ENCODE results near the gene TLE5. TPM values are rescaled to one million over a fixed set of nuclear protein-coding genes. Genes with fewer than 3 reads are reported as not detected.

TLE5 gene
- total RNA-seq, 3 donors from 2014 or later = 427 to 664 (median 556) TPM

GRCh38 chr19:3042621-3043267, 19.6 kb downstream of the TLE5 start:
- ATAC-seq (no peak), DNase-seq (no peak)
- Histone ChIP-seq H3K36me3 (ENCODE audit: low read depth) (no peaks in the 10 kb centered on the region), H3K4me1 (ENCODE audit: low read depth) (peaks cover under 1% of the 10 kb centered on the region), H3K4me3 (no peak overlapping the region), H3K9me3 (no peaks in the 10 kb centered on the region)
- intact Hi-C loops (cut with DNase I, micrococcal nuclease) = no loop called here
- TF ChIP-seq, protein P1, sequence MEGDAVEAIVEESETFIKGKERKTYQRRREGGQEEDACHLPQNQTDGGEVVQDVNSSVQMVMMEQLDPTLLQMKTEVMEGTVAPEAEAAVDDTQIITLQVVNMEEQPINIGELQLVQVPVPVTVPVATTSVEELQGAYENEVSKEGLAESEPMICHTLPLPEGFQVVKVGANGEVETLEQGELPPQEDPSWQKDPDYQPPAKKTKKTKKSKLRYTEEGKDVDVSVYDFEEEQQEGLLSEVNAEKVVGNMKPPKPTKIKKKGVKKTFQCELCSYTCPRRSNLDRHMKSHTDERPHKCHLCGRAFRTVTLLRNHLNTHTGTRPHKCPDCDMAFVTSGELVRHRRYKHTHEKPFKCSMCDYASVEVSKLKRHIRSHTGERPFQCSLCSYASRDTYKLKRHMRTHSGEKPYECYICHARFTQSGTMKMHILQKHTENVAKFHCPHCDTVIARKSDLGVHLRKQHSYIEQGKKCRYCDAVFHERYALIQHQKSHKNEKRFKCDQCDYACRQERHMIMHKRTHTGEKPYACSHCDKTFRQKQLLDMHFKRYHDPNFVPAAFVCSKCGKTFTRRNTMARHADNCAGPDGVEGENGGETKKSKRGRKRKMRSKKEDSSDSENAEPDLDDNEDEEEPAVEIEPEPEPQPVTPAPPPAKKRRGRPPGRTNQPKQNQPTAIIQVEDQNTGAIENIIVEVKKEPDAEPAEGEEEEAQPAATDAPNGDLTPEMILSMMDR (IDR thresholded peaks at IDR 0.05) = no peak

- H3K4me1 ChIP-seq (ENCODE audit: low read depth) = no peaks in the 10 kb centered on the region
- no peaks in the 10 kb centered on the region for H3K36me3 ChIP-seq (ENCODE audit: low read depth)
- ATAC-seq = no peak
- TF ChIP-seq, protein P1 (IDR thresholded peaks at IDR 0.05) = no peak
- no peak overlapping the region for H3K4me3 ChIP-seq
- peak in 1 of 3 donors; percentile 22 for DNase-seq
- H3K9me3 ChIP-seq = no peaks in the 10 kb centered on the region
- intact Hi-C loops (cut with DNase I, micrococcal nuclease) = no loop called here
Observed at GRCh38 chr19:3041761-3042620, 20.3 kb downstream of the TLE5 start.

GRCh38 chr19:3041327-3041726, 21.0 kb downstream of the TLE5 start:
- Histone ChIP-seq H3K4me3 (no peak overlapping the region), H3K9me3 (no peaks in the 10 kb centered on the region), H3K4me1 (ENCODE audit: low read depth) (peaks cover 4% of the 10 kb centered on the region), H3K36me3 (ENCODE audit: low read depth) (no peaks in the 10 kb centered on the region)
- no peak for DNase-seq
- no peak for ATAC-seq
- intact Hi-C loops (cut with DNase I, micrococcal nuclease) = no loop called here
- TF ChIP-seq, protein P1 (IDR thresholded peaks at IDR 0.05) = no peak

- Histone ChIP-seq H3K36me3 (ENCODE audit: low read depth) (no peaks in the 10 kb centered on the region), H3K9me3 (no peaks in the 10 kb centered on the region), H3K4me1 (ENCODE audit: low read depth) (peaks cover 9% of the 10 kb centered on the region), H3K4me3 (no peak overlapping the region)
- DNase-seq = peak in 1 of 3 donors; percentile 21
- TF ChIP-seq, protein P1 (IDR thresholded peaks at IDR 0.05) = no peak
- ATAC-seq = no peak
- intact Hi-C loops (cut with DNase I, micrococcal nuclease) = no loop called here
Observed at GRCh38 chr19:3039641-3040077, 22.6 kb downstream of the TLE5 start.

DNA sequence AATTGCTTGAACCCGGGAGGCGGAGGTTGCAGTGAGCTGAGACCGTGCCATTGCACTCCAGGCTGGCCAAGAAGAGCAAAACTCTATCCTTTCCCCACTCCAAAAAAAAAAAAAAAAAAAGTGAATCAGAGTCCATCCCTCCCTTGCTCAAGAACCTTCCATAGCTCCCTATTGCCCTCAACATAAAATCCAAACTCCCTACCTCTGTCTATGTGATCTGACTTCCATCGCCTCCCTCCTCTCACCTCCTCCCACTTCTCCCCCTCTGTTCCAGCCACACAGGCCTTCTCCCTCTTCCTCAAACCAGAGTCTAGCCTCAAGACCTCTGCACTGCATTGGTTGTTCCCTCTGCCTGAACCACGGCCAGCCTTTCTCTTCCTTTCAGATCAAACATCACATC, 23.2 kb downstream of the TLE5 start:
- intact Hi-C loops (cut with DNase I, micrococcal nuclease) = no loop called here

More for the DNA sequence above, 23.2 kb downstream of the TLE5 start:
- no peaks in the 10 kb centered on the region for H3K36me3 ChIP-seq (ENCODE audit: low read depth)
- no peaks in the 10 kb centered on the region for H3K9me3 ChIP-seq
- TF ChIP-seq, protein P1 (IDR thresholded peaks at IDR 0.05) = no peak
- ATAC-seq (no peak), DNase-seq (no peak)
- peaks cover 15% of the 10 kb centered on the region for H3K4me1 ChIP-seq (ENCODE audit: low read depth)
- no peak overlapping the region for H3K4me3 ChIP-seq

Data from mucosa of descending colon (tissue), 3 donors.